Measurements from ENCODE around the gene YPEL2.

- TF ChIP-seq SIN3A (IDR thresholded peaks at IDR 0.05; ENCODE audit: borderline replicate concordance, insufficient read depth, low read depth, low read length) (no peak), REST (IDR thresholded peaks at IDR 0.05; ENCODE audit: insufficient read depth in 1 of 2, low read depth in 2 of 2, low read length in 1 of 2) (no peak), CTCF (IDR thresholded peaks at IDR 0.05) (no peak)
These were observed 75.4 kb downstream of the YPEL2 start for GRCh38 chr17:59406808-59407381.

Measured in Panc1 (cell line).